AG08395 (cell line): ENCODE data around the gene NBAS.
"Not testable (repeated sequence)": the region's sequence is repeated elsewhere in the genome, so short reads cannot be mapped to it uniquely, and the experiment has no call there.

Experiments
- DNase-seq: peaks from one replicate; pipeline ENCODE4 v3.0.0; 2012; ENCODE audit warnings: mixed read lengths, low spot score

The NBAS gene

DNA sequence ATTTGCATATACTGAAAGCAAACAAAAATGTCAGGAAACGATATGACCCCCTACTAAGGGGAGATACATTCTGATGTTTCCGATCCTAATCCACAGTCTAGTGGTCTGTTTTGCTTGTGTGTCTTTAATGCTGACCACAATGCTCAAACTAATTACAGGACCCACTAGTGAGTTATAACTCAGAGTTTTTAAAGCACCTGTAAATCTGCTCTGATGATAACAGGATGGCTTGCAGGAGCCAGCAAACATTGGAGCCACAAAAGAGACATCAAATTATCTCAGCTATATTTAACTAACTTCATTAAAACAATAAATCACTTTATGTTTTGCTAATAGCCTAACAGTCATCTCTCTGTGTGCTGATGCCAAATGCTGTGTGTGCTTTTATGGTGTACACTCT is 300.3 kb downstream of the NBAS start:
- no peak for DNase-seq

DNA sequence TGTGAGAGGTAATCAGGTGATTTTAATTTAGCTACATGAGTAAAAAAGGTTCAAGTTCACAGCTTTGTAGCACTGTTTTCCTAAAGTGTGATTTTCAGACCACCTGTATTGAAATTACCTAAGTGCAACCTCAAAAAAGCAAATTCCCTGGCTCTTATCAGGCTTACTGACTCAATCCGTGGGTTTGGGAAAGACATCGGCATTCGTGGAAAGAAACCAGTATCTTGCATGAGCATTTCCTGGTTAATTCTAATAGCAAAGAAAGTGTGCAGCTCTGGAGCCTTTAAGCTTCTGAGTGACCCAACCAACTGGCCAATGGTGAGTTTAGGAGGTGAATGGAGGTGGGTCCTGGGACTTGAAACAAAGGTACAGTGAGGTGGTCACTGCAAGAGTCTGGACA is 300.9 kb downstream of the NBAS start:
- no peak for DNase-seq

DNA sequence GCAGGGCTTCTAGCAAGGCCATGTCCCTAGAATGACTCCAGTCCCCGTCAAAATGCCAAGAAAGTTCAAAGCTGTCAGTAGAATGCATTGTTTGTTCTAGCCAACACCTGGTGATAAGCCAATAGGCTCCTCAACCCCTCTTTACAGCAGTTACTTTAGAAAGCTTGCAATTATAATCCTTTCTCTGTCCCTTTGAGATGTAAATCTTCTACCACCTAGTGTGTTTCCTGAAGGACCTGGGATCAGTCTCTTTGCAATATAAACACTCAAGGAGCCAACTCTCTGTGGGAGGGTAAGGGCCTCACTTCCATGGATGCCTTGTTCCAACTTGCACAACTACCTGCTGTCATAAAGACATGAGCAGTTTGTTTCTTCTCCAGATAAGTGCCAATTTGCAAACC is 301.8 kb downstream of the NBAS start:
- DNase-seq, result no peak

DNA sequence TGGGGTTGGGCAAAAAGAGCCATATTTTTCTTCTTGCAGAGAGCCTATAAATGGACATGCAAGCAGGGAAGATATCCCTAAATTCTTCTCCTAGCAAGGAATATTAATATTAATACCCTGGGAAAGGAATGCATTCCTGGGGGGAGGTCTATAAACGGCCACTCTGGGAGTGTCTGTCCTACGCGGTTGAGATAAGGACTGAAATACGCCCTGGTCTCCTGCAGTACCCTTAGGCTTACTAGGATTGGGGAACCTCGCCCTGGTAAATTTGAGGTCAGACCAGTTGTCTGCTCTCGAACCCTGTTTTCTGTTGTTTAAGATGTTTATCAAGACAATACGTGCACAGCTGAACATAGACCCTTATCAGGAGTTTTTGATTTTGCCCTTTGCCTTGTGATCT is 302.7 kb downstream of the NBAS start:
- not testable (repeated sequence) for DNase-seq

DNA sequence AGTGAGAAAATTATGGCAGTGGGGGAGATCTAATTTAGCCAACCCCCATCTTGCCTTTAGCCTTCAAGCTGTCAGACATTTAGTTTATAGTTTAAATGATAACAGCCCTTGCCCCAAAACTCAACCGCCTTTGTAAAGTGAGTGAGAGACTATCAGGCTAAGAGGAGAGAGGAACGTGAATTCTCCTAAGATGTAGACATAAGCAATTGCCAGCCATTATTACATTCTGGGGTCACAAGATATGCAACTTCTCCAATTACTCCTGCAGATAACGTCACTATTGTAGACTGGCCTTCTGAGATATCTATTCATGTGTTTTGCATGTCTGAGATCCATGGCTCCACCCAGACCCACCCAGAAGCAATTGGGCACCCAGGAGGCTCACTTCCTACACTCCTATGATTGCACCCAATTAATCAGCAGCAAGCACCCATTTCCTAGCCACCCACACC is 307.3 kb downstream of the NBAS start:
- DNase-seq, result no peak

DNA sequence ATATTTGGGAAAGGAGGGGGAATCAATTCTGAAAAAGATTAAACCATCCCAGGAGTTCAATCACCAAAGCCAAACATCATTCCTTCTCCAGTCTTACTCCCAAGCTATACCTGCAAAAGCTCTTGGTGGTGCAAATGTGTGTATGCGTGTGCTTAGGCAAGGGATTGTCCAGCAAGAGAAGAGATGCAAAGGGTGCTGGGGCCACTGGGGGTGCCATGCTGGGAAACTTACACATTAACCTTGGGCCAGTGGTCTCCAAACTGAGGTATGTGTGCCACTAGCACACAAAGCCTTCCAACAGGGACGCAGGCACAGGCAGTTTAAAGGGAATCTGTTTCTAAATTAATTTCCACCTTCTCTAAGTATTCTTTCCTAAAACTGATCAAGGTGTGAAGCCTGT is 307.9 kb downstream of the NBAS start:
- no peak for DNase-seq

DNA sequence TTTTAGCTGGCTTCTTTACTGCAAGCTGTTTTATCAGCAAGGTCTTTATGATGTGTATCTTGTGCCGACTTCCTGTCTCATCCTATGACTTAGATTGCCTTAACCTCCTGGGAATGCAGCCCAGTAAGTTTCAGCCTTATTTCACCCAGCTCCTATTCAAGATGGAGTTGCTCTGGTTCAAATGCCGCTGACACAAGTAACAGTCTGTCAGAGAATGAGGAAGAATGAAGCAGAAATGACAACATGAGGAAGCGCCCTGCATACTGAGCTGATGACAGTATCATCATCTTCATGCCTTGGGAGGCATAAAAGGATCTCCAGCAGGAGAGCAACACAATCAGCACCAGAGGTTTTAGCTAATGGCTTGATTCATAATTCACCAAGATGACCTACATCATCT is 309.4 kb downstream of the NBAS start:
- DNase-seq, result no peak

DNA sequence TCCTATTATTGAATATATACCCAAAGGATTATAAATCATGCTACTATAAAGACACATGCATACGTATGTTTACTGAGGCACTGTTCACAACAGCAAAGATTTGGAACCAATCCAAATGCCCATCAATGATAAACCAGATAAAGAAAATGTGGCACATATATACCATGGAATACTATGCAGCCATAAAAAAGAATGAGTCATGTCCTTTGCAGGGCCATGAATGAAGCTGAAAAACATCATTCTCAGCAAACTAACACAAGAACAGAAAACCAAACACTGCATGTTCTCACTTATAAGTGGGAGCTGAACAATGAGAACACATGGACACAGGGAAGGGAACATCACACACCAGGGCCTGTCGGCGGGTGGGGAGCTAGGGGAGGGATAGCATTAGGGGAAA is 310.2 kb downstream of the NBAS start:
- not testable (repeated sequence) for DNase-seq

DNA sequence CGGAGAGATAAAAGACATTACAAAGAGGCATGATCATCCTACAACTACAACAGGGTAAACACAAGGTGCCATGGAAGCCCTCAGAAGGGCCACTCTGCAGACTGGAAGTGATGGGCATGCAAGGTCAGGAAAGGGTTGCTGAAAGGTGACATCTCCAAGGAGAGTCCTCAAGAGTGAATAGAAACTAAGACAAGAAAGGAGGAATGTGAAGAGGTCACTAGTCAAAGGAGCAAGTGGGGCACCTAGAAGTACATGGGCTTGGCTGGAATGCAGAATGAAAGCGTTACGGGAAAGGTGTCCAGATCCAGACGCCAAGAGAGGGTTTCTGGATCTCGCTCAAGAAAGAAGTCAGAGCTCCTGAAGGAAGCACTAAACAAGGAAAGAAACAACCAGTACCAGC is 314.3 kb downstream of the NBAS start:
- no peak for DNase-seq

DNA sequence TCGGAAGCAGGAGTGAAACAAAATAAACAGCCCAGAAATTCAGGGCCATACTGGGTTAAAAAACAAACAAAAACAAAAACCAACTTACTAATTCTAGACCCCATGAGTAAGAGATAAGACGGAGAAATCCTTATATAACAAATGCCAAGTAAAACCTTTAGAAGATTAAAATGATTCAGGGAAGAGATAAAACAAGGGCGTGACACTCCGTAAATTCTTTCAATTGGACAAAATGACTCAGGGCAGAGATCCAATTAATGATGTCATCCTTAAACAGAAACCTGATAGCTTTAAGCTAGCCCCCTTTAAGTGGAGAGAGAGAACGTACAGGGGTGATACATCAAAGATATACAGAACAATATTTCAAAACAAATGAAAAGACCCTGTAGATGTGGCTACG is 317.4 kb downstream of the NBAS start:
- no peak for DNase-seq

DNA sequence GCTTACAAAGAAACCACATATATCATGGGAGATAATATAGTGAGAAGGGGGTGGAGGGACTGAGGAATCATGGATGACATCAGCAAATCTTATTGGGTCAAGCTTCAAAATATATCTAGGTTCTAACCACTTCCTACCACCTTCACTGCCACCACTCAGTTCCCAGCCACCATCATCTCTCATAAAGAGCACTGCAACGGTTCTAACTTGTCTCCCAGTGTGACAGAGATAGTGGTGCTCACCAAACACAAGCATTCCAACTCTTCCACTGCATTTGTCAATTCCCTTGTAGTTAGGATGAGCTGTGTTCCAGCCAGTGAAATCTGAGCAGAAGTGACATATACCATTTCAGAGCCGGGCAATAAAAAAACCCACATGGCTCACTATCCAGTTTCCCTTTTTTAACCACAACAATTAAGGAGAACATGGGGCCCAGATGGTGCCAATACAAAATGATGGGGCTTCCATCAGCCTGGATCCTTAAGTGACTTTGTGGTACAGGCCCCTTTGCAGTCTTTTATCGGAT is 318.1 kb downstream of the NBAS start:
- no peak for DNase-seq

DNA sequence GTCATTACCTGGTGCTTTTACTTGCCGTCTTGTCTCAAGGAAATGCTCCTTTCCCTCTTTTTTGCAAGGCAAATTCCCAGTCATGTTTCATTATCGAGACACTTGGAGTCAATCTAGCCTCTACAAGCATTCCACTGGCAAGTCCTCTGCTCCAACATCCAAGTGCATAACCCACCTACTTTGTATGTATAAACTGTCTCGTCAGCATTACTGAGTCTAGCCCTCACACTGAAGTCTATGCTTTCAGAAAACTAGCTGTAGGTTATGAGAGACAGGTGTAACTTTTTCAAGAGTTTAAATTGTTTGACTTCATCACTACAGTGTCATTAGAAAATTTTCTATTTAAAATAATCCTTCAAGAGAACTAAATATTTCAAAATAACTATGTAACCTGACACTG is 319.2 kb downstream of the NBAS start:
- no peak for DNase-seq

DNA sequence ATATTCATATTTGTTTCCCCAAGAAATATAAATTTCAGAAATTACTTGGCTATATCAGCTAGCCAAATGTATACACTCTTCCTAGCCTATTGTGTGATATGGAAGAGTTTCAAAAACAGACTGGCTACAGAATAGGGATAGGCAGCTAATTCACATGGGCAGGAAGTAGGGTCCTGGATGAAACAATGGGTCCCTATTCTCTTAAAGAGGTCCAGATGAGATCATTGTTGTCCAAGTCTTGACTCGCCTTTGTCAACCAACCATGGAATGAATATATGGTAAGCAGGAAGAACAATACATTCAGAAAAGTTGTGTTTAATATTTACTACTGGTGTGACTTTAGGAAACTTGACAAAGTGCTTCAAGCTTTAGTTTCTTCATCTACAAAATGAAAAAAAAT is 319.9 kb downstream of the NBAS start:
- DNase-seq, result no peak

DNA sequence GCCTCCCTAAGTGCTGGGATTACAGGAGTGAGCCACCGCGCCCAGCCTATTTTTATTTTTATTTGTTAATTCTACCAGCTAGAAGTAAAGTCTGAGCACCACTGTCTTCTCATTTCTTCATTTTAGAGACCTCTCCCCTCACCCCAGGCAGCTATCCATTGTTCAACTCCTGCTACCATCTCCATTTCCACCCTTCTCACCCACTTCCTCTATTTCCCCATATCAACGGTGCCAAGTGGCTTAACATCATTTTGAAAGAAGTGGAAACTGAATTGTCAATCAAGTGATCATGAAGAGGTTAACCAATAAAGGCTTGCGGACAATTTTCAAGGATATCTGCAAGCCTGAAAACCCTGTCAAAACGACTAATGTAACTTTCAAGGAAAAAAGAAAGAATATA is 323.1 kb downstream of the NBAS start:
- no peak for DNase-seq

DNA sequence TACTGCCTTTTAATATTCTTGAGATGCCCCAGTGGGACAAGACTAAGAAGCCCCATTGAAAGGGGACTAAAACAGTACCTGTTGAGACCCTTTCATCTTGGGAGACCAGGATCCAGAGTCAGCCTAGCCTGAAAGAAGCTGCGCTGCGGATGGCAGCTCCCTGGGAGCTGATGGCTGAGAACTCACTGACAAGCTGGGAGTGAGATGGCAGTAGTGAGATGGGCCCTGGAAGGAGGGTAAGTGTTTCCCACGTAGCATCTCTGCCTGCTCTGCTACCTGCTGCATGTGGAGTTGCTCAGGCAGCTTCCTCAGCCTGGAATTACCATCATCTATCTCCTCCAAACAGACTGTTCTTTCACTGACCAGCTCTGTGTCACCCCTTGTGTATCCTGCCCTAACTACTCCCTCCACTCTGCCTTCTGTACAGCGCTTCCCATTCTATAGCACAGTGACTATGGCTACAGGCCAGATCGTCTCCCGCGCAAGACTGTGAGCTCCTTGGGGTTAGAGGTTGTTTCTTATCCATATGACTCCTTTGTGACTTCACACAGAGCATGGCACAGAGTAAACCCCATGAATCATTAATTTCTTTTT is 330.4 kb downstream of the NBAS start:
- DNase-seq, result no peak

DNA sequence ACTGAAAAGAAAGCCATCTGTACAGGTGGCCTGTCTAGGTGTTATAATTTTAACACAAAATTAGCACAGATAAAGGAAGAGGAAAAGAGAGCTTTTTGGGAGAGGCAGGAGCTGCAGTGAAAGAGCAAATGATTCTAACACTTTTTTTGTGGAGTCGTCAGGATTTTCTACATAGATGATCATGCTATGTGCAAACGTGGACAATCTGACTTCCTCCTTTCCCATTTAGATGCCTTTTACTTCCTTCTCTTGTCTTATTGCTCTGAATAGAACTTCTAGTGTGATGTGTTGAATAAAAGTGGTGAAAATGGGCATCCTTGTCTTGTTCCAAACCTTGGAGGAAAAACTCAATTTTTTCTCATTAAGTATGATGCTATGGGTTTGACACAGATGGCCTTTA is 334.5 kb downstream of the NBAS start:
- DNase-seq, result no peak

DNA sequence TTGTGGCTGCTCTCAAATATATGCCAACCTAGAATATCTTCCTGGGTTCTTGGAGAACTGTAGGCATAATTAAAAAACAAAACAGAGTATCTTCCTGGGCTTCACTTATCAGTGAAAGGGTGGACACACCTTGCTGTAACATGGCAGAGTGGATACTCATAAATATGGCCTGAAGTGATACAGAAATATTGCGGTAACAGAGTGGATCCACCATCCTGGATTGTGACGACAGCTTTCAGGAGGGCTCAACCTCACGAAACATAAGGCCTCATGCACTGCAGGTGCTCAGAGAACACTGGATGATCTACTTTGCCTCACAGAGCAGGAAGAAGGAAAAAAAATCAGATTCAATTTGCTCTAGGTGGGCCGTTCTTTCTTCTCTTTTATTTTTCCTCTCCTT is 336.0 kb downstream of the NBAS start:
- no peak for DNase-seq

DNA sequence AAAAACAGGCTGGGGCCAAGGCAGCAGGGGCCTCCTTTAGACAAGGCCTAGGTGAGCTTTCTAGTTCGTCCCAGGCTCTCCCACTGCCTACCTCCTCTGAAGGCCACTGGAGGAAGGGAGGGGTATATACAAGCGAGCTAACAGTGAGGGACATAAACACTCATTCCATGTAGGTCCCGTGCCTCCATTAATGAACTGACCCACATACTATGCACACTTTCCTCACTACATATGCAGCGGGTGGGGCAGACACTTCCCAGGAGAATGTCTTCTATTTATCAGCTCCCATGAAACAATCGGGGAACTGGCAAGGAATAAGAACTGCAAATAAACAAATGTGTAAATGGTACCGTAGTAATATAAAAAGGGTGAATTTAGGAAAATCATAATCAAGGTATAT is 336.5 kb downstream of the NBAS start:
- DNase-seq, result no peak

DNA sequence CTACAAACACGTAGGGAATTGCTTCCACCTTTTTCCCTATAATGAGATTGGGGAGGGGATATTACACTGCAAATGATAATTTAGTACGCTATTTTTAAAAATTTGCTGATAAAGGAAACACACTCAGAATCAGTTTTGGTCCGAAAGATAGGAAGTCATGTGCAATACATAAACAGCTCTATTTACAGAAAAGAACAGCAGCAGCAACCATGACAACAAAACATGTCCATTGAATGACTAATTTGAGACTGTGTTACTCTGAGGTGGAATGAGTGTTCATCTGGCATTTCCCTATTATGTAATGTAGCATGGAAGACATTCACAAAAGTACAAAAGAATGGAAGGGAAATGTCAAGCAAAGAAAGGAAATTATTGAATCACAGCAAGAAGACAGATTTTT is 337.2 kb downstream of the NBAS start:
- DNase-seq, result peak; percentile 86

DNA sequence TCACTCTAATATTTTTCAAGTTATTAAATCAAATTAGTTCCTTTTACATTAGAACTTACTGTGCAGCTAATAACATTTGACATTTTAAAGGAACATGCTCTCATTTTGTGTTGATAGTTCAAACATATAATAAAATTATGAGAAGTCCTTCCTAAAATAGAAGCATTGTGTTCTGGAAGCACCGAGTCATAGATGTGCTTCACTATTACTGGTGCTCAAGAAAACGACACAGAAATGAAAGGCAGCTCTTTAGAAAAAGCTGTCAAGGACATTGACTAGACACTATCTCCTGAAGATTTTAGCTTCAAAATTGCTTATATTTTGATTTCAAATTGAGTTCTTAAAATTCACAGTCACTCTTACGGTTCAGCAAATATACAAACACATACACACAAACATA is 338.3 kb downstream of the NBAS start:
- no peak for DNase-seq

DNA sequence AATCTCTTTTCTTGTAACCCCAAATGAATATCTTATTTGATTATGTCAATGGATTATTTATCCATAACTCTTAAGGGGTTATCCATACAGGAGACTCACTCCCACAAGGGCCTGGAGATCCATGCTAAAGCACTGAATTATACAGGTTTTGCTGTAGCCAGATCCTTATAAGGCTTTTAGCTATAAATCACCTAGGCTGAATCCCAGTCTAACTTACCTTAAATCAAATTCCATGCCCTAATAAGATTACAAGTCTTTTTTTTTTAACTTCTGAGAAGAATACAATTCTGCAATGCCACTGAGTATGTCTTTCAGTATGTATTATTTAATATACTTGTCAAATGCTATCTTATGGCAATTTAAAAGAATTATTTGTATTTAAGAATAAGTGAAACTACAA is 340.5 kb downstream of the NBAS start:
- DNase-seq, result no peak

DNA sequence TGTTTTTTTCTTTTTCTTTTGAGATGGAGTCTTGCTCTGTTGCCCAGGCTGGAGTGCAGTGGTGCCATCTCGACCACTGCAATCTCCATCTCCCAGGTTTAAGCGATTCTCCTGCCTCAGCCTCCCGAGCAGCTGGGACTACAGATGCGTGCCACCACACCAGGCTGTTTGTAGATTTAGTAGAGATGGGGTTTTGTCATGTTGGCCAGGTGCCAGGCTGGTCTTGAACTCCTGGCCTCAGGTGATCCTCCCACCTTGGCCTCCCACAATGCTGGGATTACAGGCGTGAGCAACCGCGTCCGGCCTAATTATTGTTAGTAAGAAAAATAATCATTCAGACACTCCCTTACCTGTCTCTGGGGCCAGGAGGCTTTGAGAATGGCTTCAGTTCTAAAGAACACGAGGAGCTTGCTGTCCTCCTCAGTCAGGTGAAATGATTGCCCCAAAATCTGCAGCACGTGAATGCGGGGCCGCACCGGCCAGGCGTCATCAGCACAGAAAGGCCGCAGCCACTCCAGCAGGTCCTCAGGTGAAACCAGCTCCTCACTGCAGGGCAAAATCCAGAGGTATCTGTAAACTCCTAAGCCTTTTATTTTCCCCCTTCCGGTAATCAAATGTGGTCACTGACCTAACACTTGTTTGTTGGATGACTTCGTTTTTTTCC is 342.6 kb downstream of the NBAS start:
- DNase-seq, result no peak

DNA sequence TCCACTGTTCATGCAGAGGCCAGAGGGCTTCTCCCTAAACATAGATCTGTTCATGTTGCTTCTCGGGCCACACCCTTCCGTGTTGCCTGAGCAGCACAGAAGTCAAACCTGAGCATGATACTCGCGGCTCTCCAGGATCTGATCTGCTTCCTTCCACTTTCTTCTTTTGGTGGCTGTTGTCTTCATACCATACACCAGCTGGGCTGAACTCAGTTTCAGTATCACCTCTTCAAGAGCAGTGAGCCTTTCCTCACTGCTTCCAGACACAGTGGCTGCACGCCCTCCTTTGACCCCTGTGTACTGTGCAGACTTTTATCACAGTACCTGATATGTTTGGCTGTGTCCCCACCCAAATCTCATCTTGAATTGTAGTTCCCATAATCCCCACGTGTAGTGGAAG is 348.9 kb downstream of the NBAS start:
- DNase-seq, result no peak

DNA sequence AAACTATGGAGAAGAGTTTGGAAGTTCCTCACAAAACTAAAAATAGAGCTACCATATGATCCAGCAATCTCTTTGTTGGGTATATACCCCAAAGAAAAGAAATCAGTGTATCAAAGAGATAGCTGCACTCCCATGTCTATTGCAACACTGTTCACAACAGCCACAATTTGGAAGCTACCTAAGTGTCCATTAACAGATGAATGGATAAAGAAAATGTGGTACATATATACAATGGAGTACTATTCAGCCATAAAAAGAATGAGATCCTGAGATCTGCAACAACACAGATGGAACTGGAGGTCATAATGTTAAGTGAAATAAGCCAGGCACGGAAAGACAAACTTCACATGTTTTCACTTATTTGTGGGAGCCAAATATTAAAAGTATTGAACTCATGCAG is 350.6 kb downstream of the NBAS start:
- DNase-seq, result not testable (repeated sequence)
